ENCODE measurements around the gene CNGA1.

- TF ChIP-seq POLR2AphosphoS5 (IDR thresholded peaks at IDR 0.05; ENCODE audit: insufficient read depth in 1 of 2, low read depth in 1 of 2) = no peak
- no peak for TF ChIP-seq CTCF (IDR thresholded peaks at IDR 0.05)
These were observed 4.6 kb upstream of the CNGA1 start for GRCh38 chr4:48021100-48021499.
